PFSK-1 (cell line): Measurements from ENCODE around the gene MUC4.

ENCODE experiments used
- FOXP2 ChIP-seq: optimal IDR thresholded peaks from 2 replicates; pipeline ENCODE3; 2011; ENCODE audit warnings: borderline replicate concordance, control low read depth, inconsistent platforms; ENCODE audit not compliant: insufficient read depth; ENCODE audit errors: extremely low read length, extremely low read depth
- POLR2AphosphoS5 ChIP-seq: IDR thresholded peaks from 2 replicates; pipeline ENCODE4 v1.6.1; 2012; ENCODE audit warnings: low read depth, mild to moderate bottlenecking, control low read depth, low read length, moderate library complexity
- TAF1 ChIP-seq: IDR thresholded peaks from 2 replicates; pipeline ENCODE4 v1.6.1; 2012; ENCODE audit warnings: low read length, control low read depth, borderline replicate concordance; ENCODE audit not compliant: insufficient read depth

GRCh38 chr3:195763076-195763830 is 48.5 kb downstream of the MUC4 start:
- no peak for TF ChIP-seq FOXP2
- no peak for TF ChIP-seq TAF1
- TF ChIP-seq POLR2AphosphoS5, result no peak
